DND-41 (cell line): ENCODE measurements around the gene PCP2.

Experiments used
- EZH2 ChIP-seq: IDR thresholded peaks from 3 replicates; pipeline ENCODE4 v1.6.1; 2012; ENCODE audit warnings: borderline replicate concordance, low read depth, mild to moderate bottlenecking, moderate library complexity, low read length, inconsistent platforms; ENCODE audit not compliant: severe bottlenecking
- TF ChIP-seq, protein P1 (sequence below): IDR thresholded peaks from 2 replicates; pipeline ENCODE4 v1.5.1; 2012; ENCODE audit warnings: borderline replicate concordance, low read length, moderate library complexity, mild to moderate bottlenecking; ENCODE audit not compliant: poor library complexity, severe bottlenecking; ENCODE audit errors: extremely low read depth

DNA sequence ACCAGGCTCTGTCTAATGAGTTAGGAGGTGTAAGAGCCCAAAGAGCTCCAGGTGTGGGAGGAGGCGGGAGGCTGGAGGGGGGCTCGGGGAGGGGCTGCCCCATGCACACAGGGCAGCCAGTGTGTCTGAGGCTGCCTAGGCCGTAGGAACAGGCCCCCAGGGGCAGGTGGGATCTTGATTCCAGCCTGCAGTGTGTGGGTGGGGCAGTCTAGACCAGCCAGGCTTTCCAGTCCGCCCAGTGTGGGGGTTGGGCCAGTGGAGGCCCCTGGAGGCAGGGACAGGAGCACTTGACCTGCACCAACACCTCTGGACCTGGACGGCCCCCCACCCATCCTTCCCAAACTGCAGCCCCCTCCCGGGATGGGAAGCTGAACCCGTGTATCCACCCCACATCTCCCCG, 43.3 kb downstream of the PCP2 start:
- TF ChIP-seq, protein P1, sequence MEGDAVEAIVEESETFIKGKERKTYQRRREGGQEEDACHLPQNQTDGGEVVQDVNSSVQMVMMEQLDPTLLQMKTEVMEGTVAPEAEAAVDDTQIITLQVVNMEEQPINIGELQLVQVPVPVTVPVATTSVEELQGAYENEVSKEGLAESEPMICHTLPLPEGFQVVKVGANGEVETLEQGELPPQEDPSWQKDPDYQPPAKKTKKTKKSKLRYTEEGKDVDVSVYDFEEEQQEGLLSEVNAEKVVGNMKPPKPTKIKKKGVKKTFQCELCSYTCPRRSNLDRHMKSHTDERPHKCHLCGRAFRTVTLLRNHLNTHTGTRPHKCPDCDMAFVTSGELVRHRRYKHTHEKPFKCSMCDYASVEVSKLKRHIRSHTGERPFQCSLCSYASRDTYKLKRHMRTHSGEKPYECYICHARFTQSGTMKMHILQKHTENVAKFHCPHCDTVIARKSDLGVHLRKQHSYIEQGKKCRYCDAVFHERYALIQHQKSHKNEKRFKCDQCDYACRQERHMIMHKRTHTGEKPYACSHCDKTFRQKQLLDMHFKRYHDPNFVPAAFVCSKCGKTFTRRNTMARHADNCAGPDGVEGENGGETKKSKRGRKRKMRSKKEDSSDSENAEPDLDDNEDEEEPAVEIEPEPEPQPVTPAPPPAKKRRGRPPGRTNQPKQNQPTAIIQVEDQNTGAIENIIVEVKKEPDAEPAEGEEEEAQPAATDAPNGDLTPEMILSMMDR, result no peak
- TF ChIP-seq EZH2, result no peak
